OCI-LY3 (cell line): ENCODE measurements around the gene NCR2.

Experiments
- H2AFZ ChIP-seq: fragments of 200-600, 300-600 bp; shearing (Covaris generic); 2 replicates; pipeline ENCODE4 v1.6.0; 2014; ENCODE audit warnings: antibody characterized with exemption, low read depth, low read length
- H3K27ac ChIP-seq: fragments of 200-600, 300-600 bp; sonication (generic); 2 replicates; pipeline ENCODE4 v1.5.1; 2014; ENCODE audit warnings: mild to moderate bottlenecking, low read length, moderate library complexity, mixed read lengths
- H3K27me3 ChIP-seq: fragments of 200-600, 300-600 bp; sonication (generic); 2 replicates; pipeline ENCODE4 v1.6.1; 2014; ENCODE audit warnings: low read depth, low read length, mixed read lengths
- H3K36me3 ChIP-seq: fragments of 200-600, 300-600 bp; sonication (generic); replicated peaks from 2 replicates; pipeline ENCODE3; 2014; ENCODE audit warnings: low read depth, low read length, mixed read lengths
- H3K4me1 ChIP-seq: fragments of 300-600, 200-600 bp; sonication (generic); 2 replicates; pipeline ENCODE4 v1.6.1; 2014; ENCODE audit warnings: low read length, mixed read lengths
- H3K4me2 ChIP-seq: fragments of 200-600, 300-600 bp; sonication (generic); 2 replicates; pipeline ENCODE4 v1.6.1; 2014; ENCODE audit warnings: low read length, mixed read lengths
- H3K4me3 ChIP-seq: fragments of 300-600, 200-600 bp; sonication (generic); 2 replicates; pipeline ENCODE4 v1.5.1; 2014; ENCODE audit warnings: antibody characterized with exemption, mild to moderate bottlenecking, low read length, moderate library complexity
- H3K79me2 ChIP-seq: fragments of 300-600, 200-600 bp; shearing (Covaris generic); 2 replicates; pipeline ENCODE4 v1.6.1; 2014; ENCODE audit warnings: mild to moderate bottlenecking, low read length, mixed read lengths
- H3K9ac ChIP-seq: fragments of 300-600, 200-600 bp; shearing (Covaris generic); 2 replicates; pipeline ENCODE4 v1.6.0; 2014; ENCODE audit warnings: mild to moderate bottlenecking, low read length, moderate library complexity
- H3K9me3 ChIP-seq: fragments of 200-600, 300-600 bp; shearing (Covaris generic); 2 replicates; pipeline ENCODE4 v1.6.1; 2014; ENCODE audit warnings: low read length, mixed read lengths; ENCODE audit not compliant: insufficient read depth
- H4K20me1 ChIP-seq: fragments of 200-600, 300-600 bp; sonication (generic); 2 replicates; pipeline ENCODE4 v1.6.1; 2016; ENCODE audit warnings: low read length, mixed read lengths; ENCODE audit not compliant: insufficient read depth
- CTCF ChIP-seq: fragments of 200-600, 300-600 bp; sonication (generic); IDR thresholded peaks from 2 replicates; pipeline ENCODE4 v1.5.1; 2014; ENCODE audit warnings: antibody characterized with exemption, low read length, low read depth
- EZH2phosphoT487 ChIP-seq: fragments of 200-600 bp; shearing (Covaris generic); IDR thresholded peaks from 2 replicates; pipeline ENCODE4 v1.6.1; 2018; ENCODE audit warnings: antibody characterized with exemption, mixed run types, low read depth

Gene NCR2

DNA sequence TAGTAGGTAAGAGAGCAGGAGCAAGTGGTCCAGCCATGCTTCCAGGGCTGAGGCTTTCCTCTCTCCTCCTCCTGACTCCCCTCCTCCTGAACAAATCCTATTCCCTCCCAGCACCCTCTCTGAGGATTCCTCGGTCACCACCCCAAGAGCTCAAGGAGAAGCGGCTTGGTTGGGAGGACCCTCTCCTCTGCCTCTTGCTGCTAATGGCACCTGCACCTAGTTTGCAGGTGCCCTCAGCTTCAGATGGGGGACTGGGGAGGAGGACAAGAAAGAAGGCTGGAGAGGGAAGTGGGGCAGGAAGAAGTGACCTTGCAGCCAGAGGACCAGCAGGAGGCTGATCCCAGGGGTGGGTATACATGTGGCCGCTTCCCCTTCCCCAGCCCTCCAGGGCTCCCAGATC, 17.5 kb downstream of the NCR2 start:
- H3K4me1 ChIP-seq = no peaks in the 10 kb centered on the region
- TF ChIP-seq CTCF = no peak
- no peak for TF ChIP-seq EZH2phosphoT487
- H3K27me3 ChIP-seq = peaks cover 49% of the 10 kb centered on the region

DNA sequence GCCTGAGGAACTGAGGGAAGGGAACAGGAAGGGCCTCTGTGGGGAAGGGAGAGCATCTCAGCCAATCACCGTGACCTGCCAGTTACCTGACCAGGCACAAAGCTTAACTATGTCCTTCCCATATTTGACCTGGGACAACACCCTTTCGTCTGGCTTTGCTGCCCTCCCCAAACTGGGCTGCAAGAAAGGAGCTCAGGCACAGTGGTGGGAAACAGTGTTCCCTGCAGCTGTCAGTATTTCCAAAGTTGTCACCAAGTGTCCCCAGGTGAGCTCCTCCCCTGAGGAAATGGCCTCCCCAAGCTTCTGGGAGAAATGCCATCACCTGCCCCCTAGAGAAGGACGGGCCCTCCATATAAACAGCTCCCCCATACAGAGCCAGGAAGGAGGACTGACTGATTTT, 17.9 kb downstream of the NCR2 start:
- no peaks in the 10 kb centered on the region for H3K79me2 ChIP-seq
- TF ChIP-seq EZH2phosphoT487 = no peak
- TF ChIP-seq CTCF = no peak
- no peaks in the 10 kb centered on the region for H3K4me1 ChIP-seq
- no peak overlapping the region for H3K4me2 ChIP-seq
- no peak overlapping the region for H3K4me3 ChIP-seq
- peaks cover 49% of the 10 kb centered on the region for H3K27me3 ChIP-seq
- H3K36me3 ChIP-seq = no peaks in the 10 kb centered on the region
- no peaks in the 10 kb centered on the region for H3K9me3 ChIP-seq
- H2AFZ ChIP-seq = no peak overlapping the region
- no peak overlapping the region for H3K27ac ChIP-seq
- H3K9ac ChIP-seq = no peak overlapping the region
- no peaks in the 10 kb centered on the region for H4K20me1 ChIP-seq

More for the DNA sequence above, 17.5 kb downstream of the NCR2 start:
- H3K27ac ChIP-seq = no peak overlapping the region
- H3K9me3 ChIP-seq = no peaks in the 10 kb centered on the region
- H3K79me2 ChIP-seq = no peaks in the 10 kb centered on the region
- no peak overlapping the region for H2AFZ ChIP-seq
- H4K20me1 ChIP-seq = no peaks in the 10 kb centered on the region
- no peak overlapping the region for H3K4me2 ChIP-seq
- no peak overlapping the region for H3K9ac ChIP-seq
- H3K36me3 ChIP-seq = no peaks in the 10 kb centered on the region
- H3K4me3 ChIP-seq = no peak overlapping the region

GRCh38 chr6:41355952-41356351, 20.5 kb downstream of the NCR2 start:
- H3K27ac ChIP-seq = no peak overlapping the region
- no peak for TF ChIP-seq CTCF
- TF ChIP-seq EZH2phosphoT487 = no peak

GRCh38 chr6:41356825-41357224, 21.4 kb downstream of the NCR2 start:
- no peak for TF ChIP-seq EZH2phosphoT487
- no peak for TF ChIP-seq CTCF
- Histone ChIP-seq H3K4me2 (no peak overlapping the region), H3K36me3 (no peaks in the 10 kb centered on the region), H2AFZ (no peak overlapping the region), H3K9ac (no peak overlapping the region), H3K27ac (no peak overlapping the region), H4K20me1 (no peaks in the 10 kb centered on the region), H3K9me3 (no peaks in the 10 kb centered on the region), H3K4me3 (no peak overlapping the region), H3K79me2 (no peaks in the 10 kb centered on the region), H3K4me1 (no peaks in the 10 kb centered on the region), H3K27me3 (peaks cover 39% of the 10 kb centered on the region)

More at GRCh38 chr6:41355952-41356351, 20.5 kb downstream of the NCR2 start:
- H3K36me3 ChIP-seq = no peaks in the 10 kb centered on the region
- no peak overlapping the region for H2AFZ ChIP-seq
- no peaks in the 10 kb centered on the region for H3K79me2 ChIP-seq
- no peak overlapping the region for H3K9ac ChIP-seq
- peaks cover 38% of the 10 kb centered on the region for H3K27me3 ChIP-seq
- no peak overlapping the region for H3K4me2 ChIP-seq
- H4K20me1 ChIP-seq = no peaks in the 10 kb centered on the region
- no peaks in the 10 kb centered on the region for H3K9me3 ChIP-seq
- H3K4me3 ChIP-seq = no peak overlapping the region
- H3K4me1 ChIP-seq = no peaks in the 10 kb centered on the region
